GM19395 (cell line): ENCODE data around the gene RNASE13.
"Not testable (repeated sequence)": the region's sequence is repeated elsewhere in the genome, so short reads cannot be mapped to it uniquely, and the experiment has no call there.

ENCODE experiments used
- ATAC-seq: cut with Tn5 transposase; IDR thresholded peaks from one replicate; pipeline ENCODE4 v1.9.1; 2021; ENCODE audit warnings: mild to moderate bottlenecking, moderate library complexity; ENCODE audit not compliant: unreplicated experiment

The RNASE13 gene

GRCh38 chr14:21023817-21024584, 10.6 kb downstream of the RNASE13 start:
- ATAC-seq: no peak

GRCh38 chr14:21023174-21023573, 11.4 kb downstream of the RNASE13 start:
- ATAC-seq: no peak

DNA sequence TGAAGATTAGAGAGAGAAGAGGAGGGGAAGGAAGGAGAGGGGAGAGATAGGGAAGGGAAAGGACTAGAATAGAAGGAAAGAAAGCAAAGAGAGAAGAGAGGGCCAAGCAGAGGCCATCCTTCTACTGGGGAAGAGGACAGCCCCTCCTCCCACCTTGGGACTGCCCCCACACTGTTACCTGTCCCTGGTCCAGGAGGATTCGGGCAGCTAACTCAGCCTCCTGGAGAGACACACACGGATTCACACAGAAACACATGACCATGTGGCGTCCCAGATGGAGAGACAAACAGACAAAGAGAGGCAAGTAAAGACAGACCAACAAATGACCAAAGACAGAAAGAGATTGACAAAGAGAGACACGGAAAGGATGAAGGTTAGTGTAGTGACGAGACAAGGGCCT, 11.9 kb downstream of the RNASE13 start:
- no peak for ATAC-seq

DNA sequence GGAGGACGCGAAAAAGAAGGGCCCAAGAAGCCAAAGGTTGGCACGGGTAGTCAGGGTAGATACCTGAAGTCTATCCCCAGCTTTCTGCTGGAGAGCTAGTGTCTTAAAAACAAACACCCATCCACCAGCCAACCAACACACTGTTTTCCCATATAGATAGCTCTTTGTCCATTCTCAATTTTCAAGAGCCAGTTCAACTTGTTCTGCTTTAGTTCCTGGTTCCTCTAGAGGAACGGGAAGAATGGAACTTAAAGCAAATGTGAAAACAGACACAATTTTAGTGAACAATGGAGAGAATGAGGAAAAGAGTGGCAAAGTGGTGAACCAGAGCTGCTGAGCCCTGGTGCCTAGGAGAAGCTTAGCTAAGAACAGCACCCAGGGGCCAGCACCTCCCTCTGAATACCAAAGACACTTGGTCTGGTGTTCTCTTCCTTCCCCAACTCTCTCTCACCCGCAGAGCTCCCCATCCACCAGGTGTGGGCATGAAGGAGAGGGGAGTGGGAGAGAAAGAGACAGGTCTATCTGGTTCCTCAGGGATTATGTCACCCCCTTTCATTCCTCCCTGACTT, 13.5 kb downstream of the RNASE13 start:
- ATAC-seq: no peak

- ATAC-seq: no peak
Measured at GRCh38 chr14:21019366-21019765, 15.2 kb downstream of the RNASE13 start.

DNA sequence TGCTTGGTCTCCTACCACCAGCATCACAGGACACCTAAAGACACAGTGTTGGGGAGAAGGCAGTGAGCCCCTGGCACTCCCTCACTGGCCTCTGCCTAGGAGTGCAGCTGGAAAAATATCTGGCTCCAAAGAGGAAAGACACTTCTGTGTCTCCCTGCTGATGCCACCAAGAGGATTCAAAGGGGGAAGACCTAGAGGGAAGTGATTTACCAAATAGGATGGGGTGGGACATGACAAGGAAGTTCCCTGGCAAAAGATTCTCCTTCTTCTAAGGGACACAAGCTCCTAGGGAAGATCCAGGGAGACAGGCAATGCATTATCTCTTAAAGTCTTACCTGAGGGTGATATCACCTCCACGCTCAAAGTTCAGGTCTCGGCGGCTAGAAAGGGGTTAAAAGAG, 15.8 kb downstream of the RNASE13 start:
- ATAC-seq: no peak

DNA sequence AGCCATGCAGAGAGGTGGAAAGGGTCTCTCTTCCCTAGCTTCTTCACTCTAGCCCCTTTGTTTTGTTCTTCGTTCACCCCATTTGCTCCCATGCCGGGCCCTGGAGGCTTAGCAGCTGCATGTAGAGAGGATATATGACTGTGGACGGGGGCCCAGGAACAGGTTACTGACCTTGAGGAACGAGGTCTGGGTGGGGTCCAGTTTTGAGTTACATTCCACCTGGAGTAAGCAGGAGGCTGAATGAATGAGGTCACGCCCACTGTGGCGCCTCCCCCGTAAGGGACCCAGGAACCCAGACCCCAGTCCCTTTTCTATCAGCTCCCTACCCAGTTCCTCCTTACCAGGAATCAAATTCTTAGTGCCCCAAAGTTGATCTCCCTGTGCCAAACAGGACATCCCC, 16.3 kb downstream of the RNASE13 start:
- no peak for ATAC-seq

DNA sequence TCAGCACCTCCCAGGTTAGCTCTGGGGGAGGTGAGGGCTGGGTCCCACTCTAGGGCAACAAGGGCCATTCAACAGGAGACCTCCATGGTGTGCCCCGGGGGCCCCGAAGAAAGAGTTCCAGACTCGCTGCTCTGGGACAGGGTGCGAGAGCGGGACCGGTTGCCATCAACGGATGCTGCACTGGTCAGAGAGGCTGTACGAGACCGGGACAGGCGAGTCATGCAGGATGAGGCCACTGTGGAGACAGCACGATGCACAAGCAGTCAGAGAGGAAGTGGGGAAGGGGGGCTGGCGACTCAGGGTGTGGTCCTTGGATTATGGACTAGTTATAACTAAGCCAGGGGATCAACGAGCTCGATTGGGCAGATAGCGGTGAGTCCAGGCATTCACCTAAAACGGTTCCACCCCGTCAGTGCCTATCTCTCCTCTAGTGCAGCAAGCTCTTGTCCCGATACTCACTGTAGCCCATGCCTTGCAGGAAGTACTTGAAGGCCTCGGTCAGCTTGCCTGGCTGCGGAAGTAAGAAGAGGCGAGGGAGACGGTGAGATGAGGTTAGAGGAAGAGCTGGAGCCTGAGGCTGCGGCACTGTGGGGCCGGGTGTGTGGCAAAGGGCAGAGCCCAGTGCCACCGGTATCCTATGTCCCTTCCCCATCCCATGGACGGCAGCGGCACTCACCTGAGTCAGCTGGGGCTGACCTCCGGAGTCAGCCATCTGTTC, 16.9 kb downstream of the RNASE13 start:
- no peak for ATAC-seq

- no peak for ATAC-seq
Measured at GRCh38 chr14:21016413-21017190, 18.0 kb downstream of the RNASE13 start.

DNA sequence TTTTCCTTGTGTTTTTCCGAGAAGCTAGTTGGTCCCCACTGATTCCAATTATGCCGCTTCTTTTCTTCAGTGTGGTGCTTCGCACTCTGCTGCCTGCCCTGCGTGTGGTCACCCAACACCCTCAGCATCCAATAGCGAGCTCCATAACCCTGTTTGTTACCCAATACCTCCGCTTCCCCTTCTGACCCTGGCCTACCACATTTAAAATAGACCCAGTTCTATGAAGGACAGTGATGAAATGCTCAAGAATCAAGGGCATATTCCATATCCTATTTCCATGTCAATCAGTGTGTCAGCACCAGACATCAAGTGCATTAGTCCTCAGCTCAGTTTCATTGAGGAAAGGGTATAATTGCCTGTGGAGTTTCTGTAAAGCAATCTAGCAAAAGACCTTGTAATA, 19.3 kb downstream of the RNASE13 start:
- no peak for ATAC-seq

DNA sequence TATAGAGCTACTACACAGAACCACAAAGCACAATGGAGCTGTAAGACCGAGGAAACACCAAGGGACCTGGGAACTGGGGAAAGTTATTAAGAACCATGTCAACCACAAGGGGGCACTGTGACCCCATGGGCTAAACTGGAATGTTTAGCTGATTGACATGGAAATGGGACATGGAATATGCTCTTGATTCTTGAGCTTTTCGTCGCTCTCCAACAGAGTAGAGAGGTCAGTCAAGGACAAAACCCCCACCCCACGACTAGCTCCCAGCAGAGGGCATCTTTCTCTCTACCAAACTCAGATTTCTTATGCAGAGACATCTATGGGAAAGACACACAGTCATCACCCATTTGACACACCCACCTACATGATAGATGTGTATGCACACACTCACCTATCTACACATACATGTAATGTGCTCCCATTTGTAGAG, 19.8 kb downstream of the RNASE13 start:
- peak; percentile 54 for ATAC-seq

DNA sequence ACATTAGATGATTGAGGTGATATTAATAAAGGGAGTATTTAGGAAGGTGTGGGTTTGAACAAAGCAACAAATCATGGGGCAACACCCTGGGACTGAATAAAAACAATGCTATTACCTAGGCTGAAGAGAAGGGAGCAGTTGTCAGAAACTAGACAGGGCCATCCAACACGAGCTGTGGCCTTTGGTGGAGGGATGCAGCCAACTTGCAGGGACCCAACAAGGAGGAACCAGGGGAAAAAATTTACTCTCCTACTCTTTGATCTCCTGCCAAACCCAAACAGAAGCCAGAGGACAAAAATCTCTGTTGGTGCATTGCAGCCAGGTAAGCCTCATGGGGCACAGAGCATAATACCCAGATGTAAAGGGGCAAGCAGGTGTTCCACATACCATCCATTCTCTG, 23.5 kb downstream of the RNASE13 start:
- no peak for ATAC-seq

GRCh38 chr14:21009721-21010120, 24.9 kb downstream of the RNASE13 start:
- ATAC-seq: not testable (repeated sequence)

- ATAC-seq: no peak
Measured at GRCh38 chr14:21003788-21004346, 30.7 kb downstream of the RNASE13 start.

DNA sequence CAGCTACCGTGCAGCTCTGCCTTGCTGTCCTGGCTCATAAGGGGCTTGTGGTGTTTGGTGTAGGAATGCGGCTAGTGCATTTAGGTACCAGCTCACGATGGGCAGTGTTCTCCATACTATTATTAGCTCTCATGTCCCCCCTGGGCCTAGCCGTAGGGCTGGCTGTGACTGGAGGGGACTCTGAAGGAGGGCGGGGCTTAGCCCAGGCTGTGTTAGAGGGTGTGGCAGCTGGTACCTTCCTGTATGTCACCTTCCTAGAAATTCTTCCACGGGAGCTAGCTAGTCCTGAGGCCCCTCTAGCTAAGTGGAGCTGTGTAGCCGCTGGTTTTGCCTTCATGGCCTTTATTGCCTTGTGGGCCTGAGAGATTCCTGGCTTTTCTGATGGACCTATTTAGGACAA, 33.4 kb downstream of the RNASE13 start:
- no peak for ATAC-seq

- ATAC-seq: no peak
Measured at GRCh38 chr14:20999591-20999990, 35.0 kb downstream of the RNASE13 start.

GRCh38 chr14:20998674-20999366, 35.8 kb downstream of the RNASE13 start, which contains the start of gene SLC39A2:
Gene SLC39A2 (plus strand): TSS chr14:20999293. CDS start chr14:20999447, 154 bp downstream.
- no peak for ATAC-seq

GRCh38 chr14:20998139-20998538, 36.5 kb downstream of the RNASE13 start:
- no peak for ATAC-seq

DNA sequence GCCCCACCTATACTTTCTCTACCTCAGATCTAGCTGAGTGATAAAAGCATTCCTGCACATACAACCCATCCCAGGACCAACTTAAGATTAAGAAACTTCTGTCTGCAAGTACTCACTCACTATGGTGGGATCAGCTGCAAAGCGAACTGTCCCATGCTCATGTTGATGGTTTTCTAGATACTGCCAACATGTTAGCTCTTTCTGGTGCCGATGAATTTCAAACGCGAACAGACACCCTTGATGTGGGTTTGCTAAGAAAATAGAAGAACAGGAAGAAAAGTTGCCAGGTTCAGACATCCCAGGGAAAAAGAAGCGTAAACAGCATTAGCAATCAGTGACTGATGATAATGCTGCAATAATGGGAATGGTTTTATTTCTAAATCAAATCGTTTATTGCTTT, 37.0 kb downstream of the RNASE13 start:
- no peak for ATAC-seq

DNA sequence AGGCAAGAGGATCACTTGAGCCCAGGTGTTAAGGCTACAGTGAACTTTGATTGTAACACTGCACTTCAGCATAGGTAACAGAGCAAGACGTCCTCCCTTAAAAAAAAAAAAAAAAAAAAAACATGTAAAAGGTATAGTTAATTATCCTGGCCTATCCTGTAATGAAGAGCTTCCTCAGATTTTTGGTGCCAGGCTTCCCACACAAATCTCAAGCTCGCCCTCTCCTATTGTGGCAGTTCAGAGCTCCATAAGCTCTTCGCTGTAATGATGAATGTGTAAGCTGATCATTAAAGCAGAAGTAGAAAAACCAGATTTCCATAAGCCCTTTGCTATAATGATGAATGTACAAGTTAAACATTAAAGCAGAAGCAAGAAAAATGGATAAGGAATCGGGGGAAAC, 37.5 kb downstream of the RNASE13 start:
- ATAC-seq: no peak
